Loucy (cell line): ENCODE measurements around the gene RAD51B.

Source experiments
- EZH2phosphoT487 ChIP-seq: fragments of 200-600 bp; IDR thresholded peaks from 2 replicates; pipeline ENCODE4 v1.6.1; 2018; ENCODE audit warnings: antibody characterized with exemption, mild to moderate bottlenecking, moderate library complexity, borderline replicate concordance
- TF ChIP-seq, protein P1 (sequence below): fragments of 200-600 bp; sonication (generic); conservative IDR thresholded peaks from 2 replicates; pipeline ENCODE4 v1.5.1; 2014; ENCODE audit warnings: mild to moderate bottlenecking, antibody characterized with exemption, low read length

- TF ChIP-seq, protein P1, sequence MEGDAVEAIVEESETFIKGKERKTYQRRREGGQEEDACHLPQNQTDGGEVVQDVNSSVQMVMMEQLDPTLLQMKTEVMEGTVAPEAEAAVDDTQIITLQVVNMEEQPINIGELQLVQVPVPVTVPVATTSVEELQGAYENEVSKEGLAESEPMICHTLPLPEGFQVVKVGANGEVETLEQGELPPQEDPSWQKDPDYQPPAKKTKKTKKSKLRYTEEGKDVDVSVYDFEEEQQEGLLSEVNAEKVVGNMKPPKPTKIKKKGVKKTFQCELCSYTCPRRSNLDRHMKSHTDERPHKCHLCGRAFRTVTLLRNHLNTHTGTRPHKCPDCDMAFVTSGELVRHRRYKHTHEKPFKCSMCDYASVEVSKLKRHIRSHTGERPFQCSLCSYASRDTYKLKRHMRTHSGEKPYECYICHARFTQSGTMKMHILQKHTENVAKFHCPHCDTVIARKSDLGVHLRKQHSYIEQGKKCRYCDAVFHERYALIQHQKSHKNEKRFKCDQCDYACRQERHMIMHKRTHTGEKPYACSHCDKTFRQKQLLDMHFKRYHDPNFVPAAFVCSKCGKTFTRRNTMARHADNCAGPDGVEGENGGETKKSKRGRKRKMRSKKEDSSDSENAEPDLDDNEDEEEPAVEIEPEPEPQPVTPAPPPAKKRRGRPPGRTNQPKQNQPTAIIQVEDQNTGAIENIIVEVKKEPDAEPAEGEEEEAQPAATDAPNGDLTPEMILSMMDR = no peak
- no peak for TF ChIP-seq EZH2phosphoT487
Observed at GRCh38 chr14:68612049-68612448, 792.5 kb downstream of the RAD51B start.
